GM18909 (cell line): ENCODE results near the gene IST1.

Experiments used
- ATAC-seq: cut with Tn5 transposase; IDR thresholded peaks from one replicate; pipeline ENCODE4 v1.9.1; 2021; ENCODE audit warnings: mild to moderate bottlenecking; ENCODE audit not compliant: unreplicated experiment, poor library complexity

The IST1 gene

DNA sequence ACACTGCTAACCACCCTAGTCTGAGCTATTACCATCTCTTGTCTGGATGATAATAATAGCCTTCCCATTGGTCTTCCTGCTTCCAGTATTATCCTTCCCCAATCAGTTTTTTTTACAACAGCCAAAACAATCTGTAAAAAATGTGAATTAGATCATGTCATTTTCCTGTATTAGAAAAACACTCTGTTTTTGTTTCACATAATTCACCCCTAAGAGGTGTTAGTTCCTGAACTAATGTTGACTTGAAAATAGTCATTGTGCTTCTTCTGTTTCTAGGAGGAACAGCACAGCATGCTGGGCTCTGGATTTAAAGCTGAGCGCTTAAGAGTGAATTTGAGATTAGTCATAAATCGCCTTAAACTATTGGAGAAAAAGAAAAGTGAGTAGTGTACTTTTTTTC, 20.0 kb downstream of the IST1 start:
- ATAC-seq, result no peak

DNA sequence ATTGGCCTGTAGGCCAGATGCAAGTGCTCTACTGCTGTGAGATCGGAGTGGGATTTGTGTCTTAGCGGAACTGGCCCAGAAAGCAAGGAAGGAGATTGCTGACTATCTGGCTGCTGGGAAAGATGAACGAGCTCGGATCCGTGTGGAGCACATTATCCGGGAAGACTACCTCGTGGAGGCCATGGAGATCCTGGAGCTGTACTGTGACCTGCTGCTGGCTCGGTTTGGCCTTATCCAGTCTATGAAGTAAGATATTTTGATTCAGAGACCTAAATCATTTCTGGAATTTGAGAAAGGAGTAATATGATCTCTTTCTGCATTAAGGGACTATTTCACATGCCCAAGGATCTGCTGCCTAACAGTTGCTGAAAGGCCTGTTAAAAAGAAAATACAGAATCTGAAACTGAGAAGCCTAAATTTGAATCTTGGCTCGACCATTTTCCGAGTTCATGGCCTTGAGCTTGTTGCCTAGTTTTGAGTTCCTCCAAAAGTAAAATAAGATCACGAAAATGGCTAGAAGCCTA, 21.1 kb downstream of the IST1 start:
- no peak for ATAC-seq

DNA sequence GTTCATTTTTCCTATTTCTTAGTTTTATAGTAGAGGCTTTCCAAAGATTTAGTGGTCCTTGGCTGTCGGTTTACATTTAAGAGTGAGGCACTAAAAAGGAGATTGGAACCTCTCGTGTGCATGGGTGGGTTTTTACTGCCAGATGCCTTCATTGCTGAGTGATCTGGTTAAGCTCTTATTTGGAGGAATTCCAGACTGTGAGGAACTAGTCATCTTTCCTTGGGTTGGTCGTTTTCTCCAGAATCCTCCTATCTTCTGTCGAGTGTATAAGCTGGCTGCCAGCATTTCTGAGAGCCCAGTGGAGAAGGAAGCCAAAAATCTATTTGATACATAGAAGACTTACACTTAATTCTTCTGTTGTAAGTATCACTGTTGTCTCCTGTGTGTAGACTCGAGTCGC, 22.6 kb downstream of the IST1 start:
- no peak for ATAC-seq

DNA sequence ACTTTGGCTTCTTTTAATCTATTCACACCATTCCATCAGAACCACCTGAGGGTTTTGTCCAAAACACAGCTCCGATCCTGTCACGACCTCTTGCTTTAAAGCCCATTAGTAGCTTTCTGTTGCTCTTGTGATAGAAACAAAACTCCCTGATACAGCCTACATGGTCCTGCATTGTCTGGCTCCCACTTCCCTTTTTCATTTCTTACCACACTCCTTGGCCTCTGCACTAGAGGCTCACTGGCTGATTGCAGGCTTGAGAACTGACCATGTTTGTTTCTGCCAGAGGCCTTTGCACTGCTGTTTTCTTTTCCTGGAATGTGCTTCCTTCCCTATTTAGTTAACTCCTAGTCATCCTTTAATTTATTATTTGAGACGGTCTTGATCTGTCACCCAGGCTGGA, 23.7 kb downstream of the IST1 start:
- peak; percentile 83 for ATAC-seq

DNA sequence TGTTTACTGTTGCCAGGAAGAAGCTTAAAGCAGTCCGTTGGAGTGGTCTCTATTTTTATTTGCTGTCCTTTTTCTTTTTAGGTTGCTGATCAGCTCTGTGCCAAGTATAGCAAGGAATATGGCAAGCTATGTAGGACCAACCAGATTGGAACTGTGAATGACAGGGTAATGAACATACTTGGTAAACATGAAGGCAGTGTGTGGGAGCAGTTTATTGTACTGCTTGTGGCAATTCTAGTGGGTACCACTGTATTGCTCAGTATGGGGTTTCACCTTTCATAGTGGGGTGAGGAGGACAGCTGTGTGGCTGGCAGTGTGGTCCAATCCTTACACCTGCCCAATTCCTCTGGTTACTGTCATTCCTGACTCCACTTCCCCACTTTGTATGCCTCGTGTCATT, 25.3 kb downstream of the IST1 start:
- ATAC-seq, result no peak

DNA sequence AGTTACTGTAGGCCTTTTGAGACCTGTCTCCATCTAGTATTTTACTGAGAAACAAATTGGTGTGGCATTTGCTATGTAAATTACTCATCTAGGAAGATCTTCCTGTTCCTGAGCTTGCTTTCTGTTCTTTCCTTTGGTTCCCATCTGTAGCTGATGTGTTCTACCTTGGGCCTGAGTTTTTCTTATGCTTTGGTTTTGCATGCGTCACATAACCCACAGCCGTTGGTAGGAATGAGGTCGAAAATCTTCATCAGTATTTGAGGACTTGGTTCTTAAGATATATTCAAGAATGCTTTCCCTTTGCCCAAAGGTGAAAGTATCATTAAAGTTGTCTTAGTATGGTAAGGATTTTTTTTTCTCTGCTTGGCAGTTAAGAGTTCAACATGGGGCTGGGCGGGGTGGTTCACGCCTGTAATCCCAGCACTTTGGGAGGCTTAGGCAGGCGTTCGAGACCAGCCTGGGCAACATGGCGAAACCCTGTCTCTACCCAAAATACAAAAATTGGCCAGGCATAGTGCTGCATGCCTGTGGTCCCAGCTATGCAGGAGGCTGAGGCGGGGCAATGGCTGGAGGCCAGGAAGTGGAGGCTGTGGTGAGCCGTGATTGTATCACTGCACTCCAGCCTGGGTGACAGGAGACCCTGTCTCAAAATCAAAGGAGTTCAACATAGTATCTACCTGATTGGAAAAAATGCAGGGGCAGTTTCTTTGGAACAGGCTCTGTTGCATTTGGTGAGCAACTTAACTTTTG, 28.8 kb downstream of the IST1 start:
- ATAC-seq, result no peak

DNA sequence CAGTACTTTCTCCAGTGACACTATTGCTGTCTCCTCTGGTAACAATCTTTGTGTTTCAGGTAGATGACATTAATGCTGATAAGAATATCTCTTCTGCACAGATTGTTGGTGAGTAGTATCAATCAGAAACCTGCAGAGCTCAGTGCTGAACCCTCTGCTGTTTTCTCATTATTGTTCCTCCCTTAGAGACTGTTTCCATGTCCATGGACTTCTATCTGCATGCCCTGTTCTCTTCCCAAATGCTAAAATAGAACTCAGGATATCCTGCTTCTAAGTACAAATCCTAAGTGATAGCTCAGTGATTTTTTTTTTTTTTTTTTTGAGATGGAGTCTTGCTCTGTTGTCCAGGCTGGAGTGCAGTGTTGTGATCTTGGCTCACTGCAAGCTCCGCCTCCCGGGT, 29.4 kb downstream of the IST1 start:
- ATAC-seq, result no peak

DNA sequence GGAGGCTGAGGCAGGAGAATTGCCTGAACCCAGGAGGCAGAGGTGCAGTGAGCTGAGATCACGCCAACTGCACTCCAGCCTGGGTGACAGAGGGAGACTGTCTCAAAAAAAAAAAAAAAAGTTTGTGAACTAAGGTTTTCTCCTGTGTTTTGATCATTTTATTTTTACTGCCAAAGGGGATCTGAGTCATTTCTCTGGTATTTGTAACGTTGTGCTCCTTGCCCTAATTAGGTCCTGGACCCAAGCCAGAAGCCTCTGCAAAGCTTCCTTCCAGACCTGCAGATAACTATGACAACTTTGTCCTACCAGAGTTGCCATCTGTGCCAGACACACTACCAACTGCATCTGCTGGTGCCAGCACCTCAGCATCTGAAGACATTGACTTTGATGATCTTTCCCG, 32.1 kb downstream of the IST1 start:
- ATAC-seq, result no peak

DNA sequence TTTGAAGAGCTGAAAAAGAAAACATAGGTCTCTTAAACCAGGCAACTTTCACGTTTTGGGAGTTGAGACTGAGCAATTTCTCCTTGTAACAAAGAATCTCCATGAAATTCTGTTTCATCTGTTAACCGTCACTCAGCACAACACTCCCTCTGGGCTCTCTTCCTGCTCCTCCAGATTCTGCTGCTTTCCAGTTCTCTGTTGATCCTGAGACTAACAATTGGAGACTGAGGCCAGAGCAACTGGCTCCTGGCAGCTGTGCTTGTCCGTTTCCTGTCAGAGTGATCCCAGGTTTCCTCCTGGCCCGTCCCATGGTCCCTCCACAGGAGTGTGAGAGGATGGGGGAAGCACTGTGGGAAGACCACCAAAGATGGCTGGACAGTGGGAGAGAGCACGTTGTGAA, 32.5 kb downstream of the IST1 start:
- ATAC-seq, result no peak

DNA sequence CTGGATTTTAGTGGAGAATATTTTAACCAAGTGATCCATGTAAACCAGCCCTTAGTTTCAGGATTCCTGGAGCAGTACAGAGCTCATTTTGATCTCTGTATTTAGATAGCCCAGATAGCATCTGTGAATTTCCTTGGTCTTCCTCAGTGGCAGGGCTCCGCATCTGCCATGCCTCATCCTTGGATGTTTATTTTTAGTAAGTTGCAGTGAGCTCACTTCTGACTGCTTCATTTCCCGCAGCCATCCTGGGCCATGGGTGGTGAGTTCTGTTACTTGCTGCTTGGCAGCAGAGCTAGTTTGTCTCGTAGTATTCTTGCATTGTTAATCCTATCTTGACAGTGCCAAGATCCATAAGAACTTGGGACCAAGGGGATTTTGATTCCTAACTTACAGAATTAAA, 33.7 kb downstream of the IST1 start:
- ATAC-seq, result no peak

DNA sequence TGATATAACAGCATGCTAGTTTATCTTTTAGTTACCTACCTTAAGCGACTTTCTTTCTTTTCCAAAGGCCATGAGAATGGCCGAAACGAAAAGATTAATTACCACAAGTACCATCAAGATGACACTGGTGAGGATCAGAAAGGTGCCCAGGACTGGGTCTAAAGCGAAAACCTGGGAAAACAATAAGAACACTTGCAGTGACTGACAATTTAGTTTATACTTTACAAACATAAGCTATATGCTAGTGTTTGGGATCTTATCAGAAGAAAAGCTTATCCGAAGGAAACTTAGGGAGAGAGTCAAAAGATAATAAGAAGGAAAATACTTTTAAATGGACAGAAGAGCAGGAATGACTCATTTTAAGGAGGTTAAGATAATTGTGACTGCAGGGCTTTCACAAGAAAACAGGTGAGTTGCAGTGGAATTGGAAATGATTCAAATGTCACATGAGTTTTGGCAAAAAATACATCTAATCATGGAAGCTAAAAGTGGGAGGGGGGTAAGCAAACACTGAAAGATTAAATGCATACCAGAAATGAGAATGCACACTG, 34.8 kb downstream of the IST1 start:
- ATAC-seq, result no peak

DNA sequence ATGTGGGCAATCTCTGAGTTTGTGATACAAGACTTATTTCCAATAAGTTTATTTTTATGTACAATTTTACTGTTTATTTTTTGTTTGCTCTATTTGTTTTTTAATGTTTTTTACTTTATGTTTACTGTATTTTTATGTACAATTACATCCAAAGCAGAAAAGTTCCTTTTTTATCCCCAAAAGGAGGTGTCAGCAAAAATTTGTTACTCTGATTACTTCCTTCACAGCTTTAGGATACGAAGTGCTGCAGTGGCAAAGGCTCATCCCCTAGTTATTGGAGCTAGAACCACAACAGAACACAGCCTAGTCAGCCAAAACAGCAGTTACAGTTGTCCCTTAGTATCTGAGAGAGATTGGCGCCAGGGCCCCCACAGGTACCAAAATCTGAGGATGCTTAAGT, 35.7 kb downstream of the IST1 start:
- ATAC-seq, result no peak

DNA sequence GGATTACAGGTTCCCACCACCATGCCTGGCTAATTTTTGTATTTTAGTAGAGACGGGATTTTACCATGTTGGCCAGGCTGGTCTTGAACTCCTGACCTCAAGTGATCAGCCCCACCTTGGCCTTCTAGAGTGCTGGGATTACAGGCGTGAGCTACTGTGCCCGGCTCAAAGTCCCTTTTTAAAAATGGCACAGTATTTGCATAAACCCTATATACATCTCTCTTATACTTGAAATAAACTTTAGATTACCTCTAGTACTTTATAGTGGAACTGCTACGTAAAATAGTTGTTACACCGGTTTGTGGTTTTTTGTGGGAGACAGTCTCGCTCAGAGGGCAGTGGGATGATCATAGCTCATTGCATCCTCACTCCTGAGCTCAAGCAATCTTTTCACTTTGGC, 36.3 kb downstream of the IST1 start:
- no peak for ATAC-seq

DNA sequence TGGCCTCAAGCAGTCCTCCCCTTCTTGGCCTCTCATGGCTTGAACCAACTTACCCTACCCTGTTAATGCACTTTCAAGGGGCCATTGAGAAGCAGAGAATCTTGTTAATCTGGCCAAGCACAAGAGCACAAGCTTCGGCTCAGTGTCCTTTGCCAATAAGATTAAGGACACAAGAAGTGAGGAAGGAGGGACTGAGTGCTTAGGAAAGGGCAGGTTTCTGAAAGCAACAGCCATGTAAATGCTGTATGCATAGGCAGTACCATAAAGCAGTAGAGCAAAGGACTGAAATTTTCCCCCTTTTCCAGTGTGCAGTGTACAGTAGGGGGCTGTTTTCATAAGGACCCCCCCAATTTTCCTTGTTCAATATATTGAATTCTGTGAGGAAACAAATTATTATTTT, 37.7 kb downstream of the IST1 start:
- ATAC-seq, result no peak

DNA sequence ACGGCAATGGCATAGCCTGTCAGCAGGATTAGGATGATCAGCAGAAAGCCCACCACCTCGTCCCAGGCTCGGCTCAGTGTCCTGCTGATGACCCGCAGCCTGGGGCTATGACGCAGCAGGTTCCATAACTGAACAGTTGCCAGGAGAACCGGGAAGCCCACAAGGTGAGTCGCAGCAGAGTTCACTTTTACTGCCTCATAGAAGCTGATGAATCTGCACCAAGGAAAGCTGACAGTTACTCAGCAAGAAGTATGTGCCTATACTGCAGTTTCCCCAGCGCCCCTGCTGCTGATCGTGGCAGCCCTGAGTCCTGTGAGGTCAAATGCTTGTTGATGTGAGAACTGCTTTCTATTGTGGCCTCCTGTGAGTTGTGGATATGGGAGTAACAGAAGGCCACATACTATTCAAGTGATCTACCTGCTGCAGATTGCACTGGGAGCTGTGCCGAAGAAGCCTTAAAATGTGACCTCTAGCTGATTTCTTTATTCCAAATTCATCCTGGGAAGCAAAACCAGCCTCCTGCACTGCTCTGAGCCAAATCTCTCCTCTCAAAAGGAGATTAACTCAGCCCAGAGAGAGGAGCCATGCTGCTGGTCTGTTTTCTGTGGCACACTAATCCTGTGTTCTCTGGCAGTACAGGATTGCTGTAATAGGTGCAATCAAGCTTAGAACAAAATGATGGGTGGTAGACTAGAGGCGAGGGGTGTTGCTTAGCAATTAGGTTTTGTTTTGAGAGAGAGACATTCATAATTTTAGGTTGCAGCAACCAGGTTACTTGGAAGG, 38.8 kb downstream of the IST1 start:
- ATAC-seq, result no peak

DNA sequence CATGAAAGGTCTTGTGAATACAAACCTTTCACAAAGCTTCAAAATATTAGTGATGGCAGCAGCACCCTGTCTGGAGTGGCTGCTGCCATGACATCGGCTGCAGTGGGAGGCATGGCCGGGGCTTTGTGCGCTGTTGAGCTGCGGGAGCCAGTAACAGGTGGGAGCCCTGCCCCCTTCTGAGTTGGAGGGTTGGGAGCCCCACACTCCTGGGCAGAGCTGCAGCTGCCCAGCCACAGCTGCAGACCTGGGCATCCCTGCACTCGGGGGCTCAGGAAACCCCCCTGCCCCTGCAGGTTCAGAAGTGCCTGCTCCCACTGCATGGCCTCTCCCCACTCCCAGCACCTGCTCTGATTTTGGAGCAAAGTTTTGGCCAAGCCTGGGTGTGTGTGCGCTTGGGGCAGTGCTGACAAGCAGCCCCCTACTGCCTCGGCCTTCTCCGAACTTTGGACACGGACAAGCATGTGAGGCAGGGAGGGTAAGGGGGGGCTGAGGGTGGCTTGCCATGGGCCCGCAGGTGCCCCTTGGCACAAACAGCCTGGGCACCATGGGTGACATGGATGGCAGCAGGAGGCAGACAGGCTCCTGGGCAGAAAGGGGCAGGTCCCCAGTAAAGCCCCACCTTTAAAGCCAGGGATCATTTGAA, 42.7 kb downstream of the IST1 start:
- no peak for ATAC-seq

DNA sequence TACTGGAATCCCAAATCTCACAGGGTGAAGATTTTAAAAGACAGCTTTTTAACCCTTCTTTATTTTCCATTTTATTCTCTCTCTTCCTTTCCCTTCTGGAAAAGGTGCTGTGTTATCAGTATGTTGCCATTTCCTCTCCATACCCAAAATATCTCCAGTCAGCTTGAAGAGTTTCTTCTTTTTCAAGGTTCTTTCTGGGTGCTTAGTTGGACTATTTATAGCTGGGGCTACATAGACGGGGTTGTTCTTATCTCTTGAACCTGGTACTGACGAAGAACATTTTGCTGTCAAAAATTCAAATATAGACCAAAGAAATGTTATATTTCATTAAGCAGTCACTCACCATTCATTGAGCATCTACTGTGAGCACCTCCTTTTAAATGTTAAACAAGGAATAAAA, 48.6 kb downstream of the IST1 start:
- no peak for ATAC-seq

DNA sequence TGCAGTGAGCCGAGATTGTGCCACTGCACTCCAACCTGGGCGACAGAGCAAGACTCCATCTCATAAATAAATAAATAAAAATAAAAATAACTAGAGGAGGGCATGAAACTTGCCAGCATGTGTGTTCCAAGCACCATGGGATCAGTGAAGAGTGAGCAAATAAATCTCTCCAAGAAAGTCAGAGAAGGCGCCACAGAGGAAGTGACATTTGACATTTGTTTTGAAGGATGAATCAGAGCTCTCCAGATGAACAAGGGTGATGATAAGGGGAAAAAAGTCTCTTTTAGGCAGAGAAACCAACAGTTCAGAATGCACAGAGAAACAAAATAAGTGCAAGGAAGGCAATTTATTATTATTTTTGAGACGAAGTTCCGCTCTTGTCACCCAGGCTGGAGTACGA, 50.3 kb downstream of the IST1 start:
- ATAC-seq, result no peak

DNA sequence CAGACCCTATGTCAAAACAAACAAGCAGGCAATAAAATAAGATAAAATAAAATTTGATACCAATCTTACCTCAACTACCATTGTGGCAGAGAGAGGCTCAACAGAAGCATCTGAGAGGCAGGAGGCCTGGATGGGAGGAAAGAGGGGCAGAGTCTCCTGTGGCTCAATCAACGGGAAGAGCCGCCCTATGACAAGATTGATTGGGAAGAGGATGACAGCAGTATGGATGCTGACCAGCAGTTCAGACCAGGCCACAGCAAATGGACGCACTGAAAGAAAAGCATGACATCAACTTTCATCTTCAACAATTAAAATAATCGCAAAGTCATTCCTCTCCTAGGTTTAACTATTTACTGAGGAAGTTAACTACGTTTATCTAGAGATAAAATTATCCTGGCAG, 57.5 kb downstream of the IST1 start:
- no peak for ATAC-seq

DNA sequence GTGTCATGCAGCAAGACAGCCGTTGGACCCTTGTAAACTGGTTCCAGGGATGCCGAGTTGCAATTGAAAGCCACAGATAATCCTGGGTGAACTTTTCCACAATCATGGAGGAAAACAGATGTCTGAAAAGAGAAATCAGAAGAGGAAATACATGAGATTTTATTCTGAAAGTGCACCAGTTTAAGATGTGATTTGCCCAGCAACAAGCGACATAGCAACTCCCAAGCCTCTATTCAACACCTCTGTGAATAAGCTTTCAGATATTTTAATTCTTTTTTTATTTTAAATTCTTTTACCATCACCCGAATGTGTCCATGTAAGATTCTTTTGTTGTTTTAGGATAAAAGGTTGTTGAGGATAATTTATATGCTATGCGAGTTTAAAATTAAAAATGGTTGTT, 58.8 kb downstream of the IST1 start:
- no peak for ATAC-seq

DNA sequence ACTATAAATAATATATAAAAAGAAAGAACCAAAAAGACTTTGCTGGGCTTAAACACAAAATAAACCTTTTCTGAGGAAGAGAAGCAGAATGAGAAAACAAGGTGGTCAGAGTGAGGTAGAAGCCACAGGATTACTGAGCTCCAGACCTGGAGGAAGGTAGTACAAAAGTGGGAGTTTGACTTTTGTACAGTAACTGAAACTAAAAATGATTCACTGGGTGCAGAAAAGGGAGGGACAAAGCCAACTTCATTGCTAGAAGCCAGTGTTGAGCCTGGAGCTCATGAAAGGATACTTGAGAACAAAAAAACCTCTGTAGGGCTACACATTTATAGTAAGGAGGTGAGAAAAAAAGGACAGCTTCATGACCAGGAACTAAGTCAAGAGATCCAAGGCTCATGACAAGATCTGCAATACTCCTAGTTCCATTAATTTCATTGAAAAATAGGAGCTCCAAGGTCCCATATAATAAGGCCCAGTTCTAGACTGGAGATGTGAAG, 59.4 kb downstream of the IST1 start:
- ATAC-seq, result no peak
